ENCODE measurements around the gene NFKBIE. TPM values are rescaled to one million over a fixed set of nuclear protein-coding genes. Genes with fewer than 3 reads are reported as not detected.

The NFKBIE gene
- total and polyA plus RNA-seq, 4 donors: 3.7 to 4.9 (median 4.7) TPM

- no peak for TF ChIP-seq CTCF (IDR thresholded peaks at IDR 0.05; ENCODE audit: low read depth, low read length, missing input control)
Observed at GRCh38 chr6:44261581-44261980, 3.8 kb downstream of the NFKBIE start (continued).

- Histone ChIP-seq H3K36me3 (ENCODE audit: control insufficient read depth in 4 of 4, insufficient read depth in 3 of 4, low read depth in 1 of 4, low read length in 3 of 4) (peaks cover 0 to 10% (median 8%) of the 10 kb centered on the region in 4 donors), H3K27ac (ENCODE audit: low read depth in 1 of 2, low read length in 2 of 2) (no peak overlapping the region), H3K4me1 (ENCODE audit: control insufficient read depth in 4 of 4, insufficient read depth in 4 of 4, low read length in 3 of 4) (peaks cover 16 to 50% (median 39%) of the 10 kb centered on the region in 4 donors), H3K9me3 (ENCODE audit: control insufficient read depth in 4 of 4, low read length in 3 of 4) (no peaks in the 10 kb centered on the region), H3K9ac (ENCODE audit: low read depth in 1 of 2, low read length in 2 of 2) (no peak overlapping the region), H3K27me3 (ENCODE audit: control insufficient read depth in 4 of 4, insufficient read depth in 4 of 4, low read length in 3 of 4) (no peaks in the 10 kb centered on the region), H3K4me3 (ENCODE audit: low read depth in 1 of 3, low read length in 3 of 3) (no peak overlapping the region)
- DNase-seq (ENCODE audit: low spot score): no peak
- no peak for TF ChIP-seq JUND (IDR thresholded peaks at IDR 0.05)
- TF ChIP-seq SP1 (IDR thresholded peaks at IDR 0.05): no peak
- no peak for TF ChIP-seq RXRA (IDR thresholded peaks at IDR 0.05)
- no peak for TF ChIP-seq YY1 (IDR thresholded peaks at IDR 0.05)
- TF ChIP-seq FOXA1 (IDR thresholded peaks at IDR 0.05): no peak
- TF ChIP-seq TAF1 (conservative IDR thresholded peaks at IDR 0.05): no peak
- TF ChIP-seq REST (IDR thresholded peaks at IDR 0.05): no peak
- no peak for TF ChIP-seq RAD21 (IDR thresholded peaks at IDR 0.05)
- no peak for TF ChIP-seq EGR1 (IDR thresholded peaks at IDR 0.05; ENCODE audit: low read depth in 2 of 2)
- no peak for TF ChIP-seq HNF4A (conservative IDR thresholded peaks at IDR 0.05)
- TF ChIP-seq ZBTB33 (IDR thresholded peaks at IDR 0.05): no peak
- no peak for TF ChIP-seq MAX (IDR thresholded peaks at IDR 0.05)
- TF ChIP-seq ATF3 (IDR thresholded peaks at IDR 0.05): no peak
- TF ChIP-seq HNF4G (IDR thresholded peaks at IDR 0.05): no peak
- no peak for TF ChIP-seq CTCF (IDR thresholded peaks at IDR 0.05; ENCODE audit: low read depth, low read length, missing input control)
- TF ChIP-seq GABPA (IDR thresholded peaks at IDR 0.05 in 1 of 2, conservative IDR thresholded peaks at IDR 0.05 in 1 of 2): no peak
- TF ChIP-seq NR2F2 (IDR thresholded peaks at IDR 0.05): no peak
- WGBS: 87% methylated on average over 6 of the region's 6 CpGs
Observed at GRCh38 chr6:44260451-44261297, 4.7 kb downstream of the NFKBIE start.

All from liver (tissue), 9 donors.